Renal pelvis (tissue), 4 donors: Measurements from ENCODE around the gene NTNG1. TPM values are rescaled to one million over a fixed set of nuclear protein-coding genes. Genes with fewer than 3 reads are reported as not detected.

Experiments used
- DNase-seq: peaks from one replicate; pipeline ENCODE4 v3.0.0-alpha.2; 2013
- polyA plus RNA-seq, 3 donors: library from polyadenylated mRNA; unstranded; fragments of 120-200 nt; gene quantifications; one replicate each; pipeline ENCODE4 v1.2.1, GENCODE V29; 2013; ENCODE audit not compliant: insufficient read length in 3 of 3

The NTNG1 gene
- polyA plus RNA-seq, 3 donors = 24.9 to 34.5 (median 28.2) TPM

- no peak for DNase-seq
Observed at GRCh38 chr1:107254306-107254705, 113.5 kb downstream of the NTNG1 start.

DNA sequence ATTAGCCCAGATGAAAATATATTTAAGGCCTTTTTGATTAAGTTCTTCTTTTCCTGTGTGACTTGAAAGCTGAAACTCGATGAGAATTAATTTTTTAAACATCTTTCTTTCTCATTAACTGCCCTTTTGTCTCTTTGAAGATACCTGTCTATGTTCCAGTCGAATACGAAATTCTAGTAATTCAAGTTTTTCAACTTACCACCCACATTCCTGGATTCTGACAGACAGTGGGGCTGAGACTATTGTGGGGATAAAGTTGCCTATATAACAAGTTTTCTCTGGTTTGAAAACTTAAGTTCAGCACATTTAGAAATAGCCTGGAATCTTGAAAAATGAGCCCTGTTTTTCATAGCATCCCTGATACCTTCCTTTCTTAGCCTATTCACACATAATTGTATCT, 114.6 kb downstream of the NTNG1 start:
- DNase-seq = no peak

- DNase-seq = no peak
Observed at GRCh38 chr1:107262467-107263286, 121.8 kb downstream of the NTNG1 start.

DNA sequence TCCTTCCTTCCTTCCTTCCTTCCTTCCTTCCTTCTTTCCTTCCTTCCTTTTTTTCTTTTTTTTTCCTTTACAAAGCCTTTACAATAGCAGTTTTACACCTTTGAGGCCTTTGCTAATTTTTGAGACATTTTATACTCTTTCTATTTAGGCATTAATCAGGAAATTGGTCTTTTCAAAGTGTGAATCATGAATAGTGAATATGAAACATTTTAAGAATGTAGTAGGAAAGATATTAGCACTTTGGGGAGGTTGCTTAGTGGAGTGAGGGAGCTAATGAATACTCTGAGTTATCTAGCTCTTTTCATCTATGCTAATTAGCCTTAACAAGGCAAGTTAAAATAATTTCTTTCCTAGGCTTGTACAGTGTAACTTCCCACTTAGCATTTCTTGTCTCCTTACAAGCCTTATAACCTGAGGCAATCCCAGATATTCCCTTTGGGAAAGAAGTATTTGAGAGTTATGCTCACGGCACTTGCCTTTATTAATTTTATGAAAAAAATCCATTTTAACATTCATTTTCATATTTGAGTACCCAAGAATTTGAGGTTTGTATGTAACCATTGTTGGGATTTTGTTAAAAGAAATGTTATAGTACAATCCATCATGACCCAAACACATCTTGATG, 122.6 kb downstream of the NTNG1 start:
- no peak for DNase-seq

- no peak for DNase-seq
Observed at GRCh38 chr1:107264007-107264406, 123.2 kb downstream of the NTNG1 start.

DNA sequence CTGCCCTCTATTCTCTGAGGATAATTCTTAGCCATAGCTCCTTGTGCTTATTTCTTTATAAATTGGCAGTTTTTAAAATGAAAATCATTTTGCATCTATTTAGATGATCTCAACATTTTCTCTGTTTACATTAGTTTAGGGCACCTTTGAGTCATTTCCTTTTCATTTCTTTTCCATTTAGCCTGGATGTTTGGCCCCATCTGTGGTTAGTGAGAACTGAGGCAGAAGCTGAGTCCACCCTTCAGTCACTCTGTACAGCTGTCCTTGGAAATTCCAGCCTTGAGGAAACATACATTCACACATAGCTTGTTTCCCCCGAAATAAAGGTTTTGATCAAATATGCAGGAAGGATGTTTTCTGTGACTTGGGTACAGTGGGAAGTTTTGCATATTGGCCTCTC, 123.7 kb downstream of the NTNG1 start:
- no peak for DNase-seq

DNA sequence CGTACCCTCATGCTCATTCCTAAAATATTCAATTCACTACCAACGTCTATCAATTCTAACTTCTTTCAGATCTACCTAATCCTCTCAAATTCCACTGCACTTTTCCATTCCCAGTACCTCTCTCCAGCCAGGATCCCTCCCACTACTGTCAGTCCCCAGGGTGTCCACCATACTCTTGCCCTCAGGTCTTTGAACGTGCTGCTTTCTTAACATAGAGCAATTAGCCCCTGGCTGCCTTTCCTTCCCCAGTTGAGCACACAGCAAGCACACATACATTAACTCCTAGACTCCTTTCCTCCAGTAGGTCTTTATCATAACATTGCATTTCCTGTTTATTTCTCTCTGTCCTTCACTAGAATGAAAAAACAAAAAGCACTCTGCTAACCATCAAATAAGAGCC, 126.7 kb downstream of the NTNG1 start:
- DNase-seq = no peak

DNA sequence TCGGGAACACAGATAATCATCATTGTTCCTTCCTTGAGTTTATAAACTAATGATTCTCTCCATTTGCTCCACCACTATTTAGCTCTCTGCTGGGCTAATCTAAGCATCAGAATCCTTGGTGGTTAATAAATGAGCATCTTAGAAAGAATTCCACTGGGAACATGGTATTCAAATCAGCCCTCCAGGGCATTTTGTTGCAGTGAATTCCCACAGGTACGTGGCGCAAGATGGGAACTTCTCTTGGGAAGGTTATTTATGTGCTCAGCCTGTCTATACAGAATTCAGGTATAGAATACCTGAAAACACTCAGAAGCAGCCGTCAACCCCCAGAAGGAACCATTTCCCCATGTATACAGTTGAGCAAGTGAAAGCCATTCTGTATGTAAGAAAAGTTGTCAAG, 131.5 kb downstream of the NTNG1 start:
- no peak for DNase-seq

GRCh38 chr1:107273515-107273914, 132.7 kb downstream of the NTNG1 start:
- no peak for DNase-seq

GRCh38 chr1:107274227-107274626, 133.4 kb downstream of the NTNG1 start:
- no peak for DNase-seq

- DNase-seq = no peak
Observed at GRCh38 chr1:107276247-107276646, 135.4 kb downstream of the NTNG1 start.

DNA sequence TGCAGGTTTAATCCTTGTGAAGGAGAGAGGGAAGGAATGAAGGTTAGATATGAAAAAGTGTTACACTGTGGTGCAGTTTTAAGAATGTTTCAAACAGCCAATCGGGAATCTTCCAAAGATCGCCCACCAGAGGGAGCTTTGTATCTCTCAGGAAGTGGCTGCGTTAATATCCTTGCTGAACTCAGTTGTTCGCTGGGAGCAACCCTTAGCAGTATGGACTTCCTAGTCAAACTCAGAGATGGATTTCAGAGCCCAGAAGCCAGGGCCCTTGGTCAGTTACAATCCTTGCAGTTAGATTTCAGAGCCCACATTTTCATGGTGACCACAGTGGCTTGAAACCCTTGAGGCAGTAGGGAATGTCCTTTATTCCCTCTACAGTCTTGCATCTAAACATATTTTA, 136.2 kb downstream of the NTNG1 start:
- peak; percentile 31 for DNase-seq

DNA sequence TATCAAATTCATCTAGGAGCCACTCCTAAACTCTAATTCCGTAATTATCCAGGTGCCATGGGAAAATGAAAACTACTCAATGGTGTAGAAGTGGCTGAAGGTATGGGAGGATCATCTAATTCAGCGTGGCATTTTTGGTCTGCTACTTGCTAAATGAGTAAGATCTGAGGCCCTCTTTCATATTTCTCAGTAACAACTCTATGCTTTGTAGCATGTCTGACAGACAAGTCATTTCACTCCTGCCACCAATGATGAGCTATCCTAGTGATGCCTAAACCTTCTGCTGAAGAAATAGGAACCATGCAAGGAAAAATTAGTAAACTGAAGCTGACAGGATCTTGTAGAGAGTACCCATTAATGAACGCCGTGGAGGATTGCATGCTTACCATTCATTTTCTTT, 145.3 kb downstream of the NTNG1 start:
- no peak for DNase-seq

GRCh38 chr1:107291987-107292386, 151.1 kb downstream of the NTNG1 start:
- no peak for DNase-seq

GRCh38 chr1:107293901-107294613, 153.2 kb downstream of the NTNG1 start:
- no peak for DNase-seq

- DNase-seq = no peak
Observed at GRCh38 chr1:107294686-107295085, 153.8 kb downstream of the NTNG1 start.

GRCh38 chr1:107297681-107298080, 156.8 kb downstream of the NTNG1 start:
- no peak for DNase-seq

DNA sequence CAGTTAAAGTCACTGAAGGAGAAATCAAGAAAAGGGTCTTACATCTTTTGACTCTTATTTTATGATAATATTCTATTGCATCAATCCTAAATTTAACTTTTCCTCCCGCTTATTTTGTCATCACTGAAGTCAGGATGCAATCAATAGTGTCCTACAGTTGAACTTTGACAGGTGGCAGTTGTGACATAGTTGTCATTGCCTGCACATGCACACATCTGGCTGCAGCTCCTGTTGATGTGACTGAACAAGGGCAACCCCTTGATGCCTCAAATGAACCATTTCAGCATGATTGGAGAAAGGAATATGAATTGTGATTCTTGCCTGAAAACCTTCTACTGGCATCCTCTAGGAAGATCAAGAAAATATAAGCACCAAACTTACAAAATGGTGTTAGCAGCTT, 157.7 kb downstream of the NTNG1 start:
- no peak for DNase-seq

DNA sequence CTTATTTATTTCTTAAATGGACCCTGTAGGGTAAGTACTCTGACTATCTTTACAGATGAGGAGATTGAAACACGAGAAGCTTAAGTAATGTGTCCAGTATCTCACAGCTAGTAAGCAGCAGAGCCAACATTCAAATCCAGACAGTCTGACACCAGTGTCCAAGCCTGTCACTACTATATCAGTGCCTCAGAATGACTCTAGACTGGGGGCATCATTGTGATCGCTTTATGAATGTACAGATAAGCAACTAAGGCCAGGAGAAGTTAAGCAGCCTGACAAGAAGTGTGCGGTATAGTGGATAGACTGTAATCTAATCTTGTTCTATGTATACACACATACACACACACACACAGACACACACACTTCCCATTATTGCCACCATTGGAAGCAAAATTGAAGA, 158.7 kb downstream of the NTNG1 start:
- DNase-seq = no peak

GRCh38 chr1:107309962-107310361, 169.1 kb downstream of the NTNG1 start:
- DNase-seq = no peak

DNA sequence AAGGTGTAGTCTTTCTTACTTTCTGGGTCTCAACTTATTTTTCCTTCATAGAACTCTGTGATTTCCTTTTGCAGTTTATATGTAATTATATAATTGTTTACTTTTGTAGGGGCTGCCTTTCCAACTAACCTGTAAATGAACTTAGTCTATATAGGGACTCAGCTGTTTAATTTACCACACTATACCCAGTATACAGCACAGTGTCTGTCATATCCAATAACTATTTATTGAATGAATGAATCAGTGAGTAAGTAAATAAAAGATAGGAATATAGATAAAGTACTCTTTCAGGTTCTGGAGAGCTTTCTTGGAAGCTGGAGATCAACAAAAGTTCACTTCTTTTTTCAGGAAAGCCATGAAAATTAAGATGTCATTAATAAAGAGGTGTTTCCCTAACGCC, 174.8 kb downstream of the NTNG1 start:
- no peak for DNase-seq

- no peak for DNase-seq
Observed at GRCh38 chr1:107318932-107319331, 178.1 kb downstream of the NTNG1 start.

DNA sequence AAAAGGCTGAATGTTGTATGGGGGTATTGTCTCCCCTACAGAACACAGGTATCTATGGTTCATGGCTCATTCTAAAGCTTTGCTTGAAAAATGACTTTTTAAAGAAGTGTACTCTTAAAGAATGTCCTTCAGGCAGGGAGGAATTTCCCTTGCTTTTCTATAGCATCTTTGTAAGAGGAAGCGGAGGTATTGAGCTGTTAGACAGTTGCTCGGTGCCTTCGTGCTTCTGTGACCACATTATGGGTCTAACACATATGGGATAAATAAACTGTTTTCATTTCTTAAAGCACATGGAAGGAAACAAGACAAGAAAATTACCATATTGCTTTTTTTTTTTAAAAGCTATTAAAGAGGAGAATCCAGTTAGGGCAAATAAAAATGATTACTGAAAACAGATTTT, 182.9 kb downstream of the NTNG1 start:
- no peak for DNase-seq
